D721Med (cell line): ENCODE measurements around the gene HARS1.
"Not testable (repeated sequence)": the region's sequence is repeated elsewhere in the genome, so short reads cannot be mapped to it uniquely, and the experiment has no call there.

Experiments
- DNase-seq: peaks from one replicate; pipeline ENCODE4 v3.0.0; 2011; ENCODE audit warnings: low spot score; ENCODE audit not compliant: insufficient read length
- FAIRE-seq: peaks from 2 replicates; lab custom pipeline; 2011; peaks lifted over from hg19 to GRCh38; lab: Jason Lieb, UNC
- CTCF ChIP-seq: IDR thresholded peaks from 2 replicates; pipeline ENCODE4 v1.5.1; 2012; ENCODE audit warnings: mild to moderate bottlenecking, control low read depth; ENCODE audit not compliant: insufficient read depth; ENCODE audit errors: missing control alignments

Gene HARS1

DNA sequence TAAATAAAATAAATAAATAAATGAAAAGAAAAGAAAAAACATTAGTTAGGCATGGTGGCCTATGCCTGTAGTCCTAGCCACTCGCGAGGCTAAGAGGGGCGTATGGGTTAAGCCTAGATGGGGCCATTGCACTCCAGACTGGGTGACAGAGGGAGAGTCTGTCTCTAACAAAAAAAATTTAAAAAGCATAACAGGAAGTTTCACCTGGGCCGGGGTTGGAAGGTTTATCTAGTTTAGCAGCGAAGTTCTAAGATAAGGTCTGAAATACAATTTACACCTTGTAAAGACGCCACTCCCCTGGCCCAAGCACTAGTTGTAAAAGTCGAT, 27.1 kb upstream of the HARS1 start:
- DNase-seq (no peak), FAIRE-seq (no peak)
- TF ChIP-seq CTCF: no peak

DNA sequence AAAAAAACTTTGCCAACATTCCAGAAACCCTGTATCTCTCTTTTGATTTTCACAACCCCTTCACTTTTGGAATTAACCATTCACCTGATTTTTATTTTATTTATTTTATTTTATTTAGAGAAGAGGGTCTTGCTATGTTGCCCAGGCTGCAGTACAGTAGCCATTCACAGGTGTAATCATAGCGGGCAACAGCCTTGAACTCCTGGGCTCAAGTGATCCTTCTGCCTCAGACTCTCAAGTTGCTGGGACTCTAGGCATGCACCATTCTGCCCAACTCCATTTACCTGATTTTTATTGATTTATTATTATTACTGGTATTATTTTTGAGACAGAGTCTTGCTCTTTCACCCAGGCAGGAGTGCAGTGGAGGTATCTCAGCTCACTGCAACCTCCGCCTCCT, 25.1 kb upstream of the HARS1 start:
- not testable (repeated sequence) for FAIRE-seq, DNase-seq

DNA sequence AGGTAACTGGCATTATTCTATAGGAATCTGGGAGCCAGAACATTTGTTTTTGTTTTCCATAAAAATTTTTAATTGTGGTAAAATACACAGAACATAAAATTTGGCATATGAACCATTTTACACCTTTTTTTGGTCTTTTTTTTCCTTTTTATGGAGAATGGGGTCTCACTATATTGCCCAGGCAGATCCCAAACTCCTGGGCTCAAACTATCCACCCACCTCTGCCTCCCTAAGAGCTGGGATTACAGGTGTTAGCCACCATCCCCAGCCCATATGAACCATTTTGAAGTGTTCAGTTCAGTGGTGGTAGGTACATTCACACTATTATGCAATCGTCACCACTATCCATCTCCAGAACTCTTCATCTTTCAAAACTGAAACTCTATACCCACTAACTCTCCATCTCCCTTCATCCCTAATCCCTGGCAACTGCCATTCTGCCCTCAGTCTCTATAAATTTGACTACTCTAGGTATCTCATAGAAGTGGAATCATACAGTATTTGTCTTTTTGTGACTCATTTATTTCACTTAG, 22.5 kb upstream of the HARS1 start:
- FAIRE-seq (no peak), DNase-seq (no peak)
- no peak for TF ChIP-seq CTCF

- no peak for TF ChIP-seq CTCF
- FAIRE-seq (no peak), DNase-seq (no peak)
Measured at GRCh38 chr5:140711794-140712193, 20.6 kb upstream of the HARS1 start.

- FAIRE-seq: no peak
- no peak for TF ChIP-seq CTCF
- no peak for DNase-seq
Measured at GRCh38 chr5:140710899-140711552, 19.9 kb upstream of the HARS1 start.

GRCh38 chr5:140708787-140709186, 17.6 kb upstream of the HARS1 start:
- not testable (repeated sequence) for DNase-seq, FAIRE-seq

DNA sequence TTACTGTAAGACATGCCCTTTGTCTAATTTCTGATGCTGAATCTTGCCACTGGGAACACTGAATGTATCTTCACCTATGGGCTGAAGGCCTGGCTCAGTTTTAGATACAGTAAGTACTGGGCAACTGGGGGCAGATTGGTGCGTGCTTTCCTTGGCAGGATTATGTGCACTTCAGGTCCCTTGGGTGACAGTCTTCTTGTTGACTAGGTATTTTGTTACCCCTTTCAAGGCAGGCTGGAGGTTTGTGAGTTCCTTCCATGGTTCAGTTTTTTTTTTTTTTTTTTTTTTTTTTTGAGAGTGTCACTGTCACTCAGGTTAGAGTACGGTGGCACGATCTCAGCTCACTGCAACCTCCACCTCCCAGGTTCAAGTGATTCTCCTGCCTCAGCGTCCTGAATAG, 16.6 kb upstream of the HARS1 start:
- no peak for TF ChIP-seq CTCF
- DNase-seq: no peak
- no peak for FAIRE-seq

DNA sequence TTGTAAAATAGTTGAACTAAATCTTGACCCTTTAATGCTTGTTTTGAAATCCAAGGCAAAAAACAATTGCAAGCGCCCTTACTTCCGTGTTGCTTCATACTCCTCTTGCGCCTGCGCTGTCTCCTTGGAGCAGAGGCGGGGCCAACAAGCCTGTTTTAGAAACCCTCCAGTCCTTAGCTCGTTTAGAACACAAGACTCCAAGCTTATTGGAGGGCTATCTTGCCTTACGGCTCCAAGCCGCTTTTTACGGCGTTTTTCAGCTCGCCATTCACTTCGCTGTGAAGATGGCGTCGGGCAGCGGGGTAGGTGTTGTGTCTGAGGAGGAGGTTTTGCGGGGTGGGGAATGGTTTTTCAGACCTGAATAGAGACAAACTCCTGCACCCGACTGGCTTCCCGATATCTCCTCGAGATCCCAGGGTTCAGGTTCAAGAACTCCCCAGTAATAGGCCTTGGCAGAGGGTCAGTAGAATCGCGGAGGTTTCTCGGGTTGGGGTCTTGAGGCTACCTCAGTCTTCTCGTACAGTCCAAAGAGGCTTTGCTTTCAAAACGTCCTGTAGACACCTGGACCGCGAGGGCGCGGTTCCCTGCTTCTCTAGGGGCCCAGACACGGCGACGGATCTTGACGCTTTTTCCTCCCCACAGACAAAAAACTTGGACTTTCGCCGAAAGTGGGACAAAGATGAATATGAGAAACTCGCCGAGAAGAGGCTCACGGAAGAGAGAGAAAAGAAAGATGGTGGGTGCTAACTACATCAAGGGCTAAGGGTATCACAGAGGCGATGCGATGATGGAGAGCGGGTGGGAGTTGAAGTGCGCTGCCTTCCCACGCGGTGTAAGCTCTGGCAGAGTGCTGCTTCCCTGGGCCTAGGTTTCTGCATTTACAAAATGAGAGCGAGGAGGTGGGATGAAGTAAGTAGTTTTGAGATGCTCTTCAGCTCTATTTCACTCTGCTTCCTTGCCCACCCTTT, 9.3 kb upstream of the HARS1 start, which contains the start of gene ZMAT2:
TSS of gene ZMAT2 (plus strand) at position 271 of the 968 bp plus-strand sequence. CDS start at position 285, 14 bp downstream.
- no peak for TF ChIP-seq CTCF
- FAIRE-seq: peak; percentile 95

More for the DNA sequence above, 9.3 kb upstream of the HARS1 start, which contains the start of gene ZMAT2:
- DNase-seq: peak; percentile 79
